ENCODE data around the gene MPZL3.
A peak's percentile ranks its signal among the peaks of the same experiment; 100 is the strongest.

The MPZL3 gene

GRCh38 chr11:118216621-118217481 is 35.3 kb downstream of the MPZL3 start:
- Histone ChIP-seq H3K27me3 (no peaks in the 10 kb centered on the region), H3K4me2 (peak overlapping the region; percentile 32 to 99 (median 80)), H3K4me3 (peak overlapping the region in 4 of 10 experiments; percentile 5 to 33 (median 19); a peak in 5 of 20 replicates), H3K36me3 (peaks cover 0 to 8% (median 0%) of the 10 kb centered on the region in 11 experiments; a peak in 4 of 22 replicates), H4K20me1 (no peaks in the 10 kb centered on the region), H3K9me3 (replicated peaks in 1 of 11) (no peaks in the 10 kb centered on the region), H3K27ac (peak overlapping the region in 8 of 11 experiments; percentile 27 to 90 (median 85); a peak in 15 of 22 replicates), H3K9ac (peak overlapping the region in 4 of 11 experiments; percentile 49 to 77 (median 60); a peak in 6 of 22 replicates), H3K4me1 (peaks cover 47 to 97% (median 63%) of the 10 kb centered on the region in 10 experiments)
- no peak for TF ChIP-seq Cebpa-rat (IDR thresholded peaks at IDR 0.05)

DNA sequence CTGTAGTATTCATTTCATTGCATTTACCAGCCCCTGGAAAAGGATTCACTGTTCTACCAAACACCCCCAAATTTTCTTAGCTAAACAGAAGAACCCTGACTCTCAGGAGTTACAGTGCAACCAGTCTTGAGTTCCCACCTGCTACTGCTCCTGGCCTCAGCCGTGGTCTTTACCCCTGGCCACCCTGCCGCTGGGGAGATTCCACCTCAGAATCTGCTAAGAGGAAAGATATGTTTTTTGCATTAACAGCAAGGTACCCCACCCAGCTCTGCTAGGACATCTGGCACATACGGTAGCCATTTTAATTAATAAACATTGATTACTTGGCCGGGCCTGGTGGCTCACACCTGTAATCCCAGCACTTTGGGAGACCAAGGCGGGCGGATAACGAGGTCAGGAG is 36.4 kb downstream of the MPZL3 start:
- Histone ChIP-seq H3K9me3 (replicated peaks in 1 of 11) (no peaks in the 10 kb centered on the region), H4K20me1 (no peaks in the 10 kb centered on the region), H3K36me3 (peaks cover 0 to 19% (median 0%) of the 10 kb centered on the region in 11 experiments; a peak in 4 of 22 replicates), H3K4me2 (peak overlapping the region; percentile 70 to 99 (median 82)), H3K27me3 (no peaks in the 10 kb centered on the region), H3K4me1 (peaks cover 47 to 97% (median 74%) of the 10 kb centered on the region in 10 experiments), H3K4me3 (peak overlapping the region in 4 of 10 experiments; percentile 10 to 37 (median 29); a peak in 4 of 20 replicates), H3K27ac (peak overlapping the region in 10 of 11 experiments; percentile 68 to 90 (median 84); a peak in 19 of 22 replicates), H3K9ac (peak overlapping the region in 7 of 11 experiments; percentile 57 to 77 (median 70); a peak in 11 of 22 replicates)
- no peak for TF ChIP-seq Cebpa-rat (IDR thresholded peaks at IDR 0.05)

DNA sequence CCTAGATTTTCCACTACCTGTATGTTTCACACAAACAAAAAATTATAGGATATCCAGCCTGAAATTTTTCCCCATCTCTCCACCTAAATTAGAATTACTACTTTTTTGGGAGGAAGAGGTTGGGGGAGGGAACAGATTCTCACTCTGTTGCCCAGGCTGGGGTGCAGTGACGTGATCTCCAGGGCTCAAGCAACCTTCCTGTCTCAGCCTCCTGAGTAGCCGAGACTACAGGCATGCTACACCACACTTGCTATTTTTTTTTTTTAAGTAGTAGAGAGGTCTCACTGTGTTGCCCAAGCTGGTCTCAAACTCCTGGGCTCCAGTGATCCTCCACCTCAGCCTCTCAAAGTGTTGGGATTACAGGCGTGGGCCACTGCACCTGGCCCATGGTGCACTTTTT is 36.9 kb downstream of the MPZL3 start:
- Histone ChIP-seq H3K27me3 (no peaks in the 10 kb centered on the region), H4K20me1 (no peaks in the 10 kb centered on the region), H3K27ac (peak overlapping the region in 10 of 11 experiments; percentile 68 to 90 (median 84); a peak in 21 of 22 replicates), H3K9ac (peak overlapping the region in 9 of 11 experiments; percentile 45 to 77 (median 67); a peak in 15 of 22 replicates), H3K9me3 (replicated peaks in 1 of 11) (no peaks in the 10 kb centered on the region), H3K36me3 (peaks cover 0 to 24% (median 0%) of the 10 kb centered on the region in 11 experiments; a peak in 4 of 22 replicates), H3K4me2 (peak overlapping the region; percentile 70 to 99 (median 82)), H3K4me3 (peak overlapping the region in 5 of 10 experiments; percentile 10 to 37 (median 26); a peak in 6 of 20 replicates), H3K4me1 (peaks cover 47 to 98% (median 77%) of the 10 kb centered on the region in 10 experiments)
- no peak for TF ChIP-seq Cebpa-rat (IDR thresholded peaks at IDR 0.05)

DNA sequence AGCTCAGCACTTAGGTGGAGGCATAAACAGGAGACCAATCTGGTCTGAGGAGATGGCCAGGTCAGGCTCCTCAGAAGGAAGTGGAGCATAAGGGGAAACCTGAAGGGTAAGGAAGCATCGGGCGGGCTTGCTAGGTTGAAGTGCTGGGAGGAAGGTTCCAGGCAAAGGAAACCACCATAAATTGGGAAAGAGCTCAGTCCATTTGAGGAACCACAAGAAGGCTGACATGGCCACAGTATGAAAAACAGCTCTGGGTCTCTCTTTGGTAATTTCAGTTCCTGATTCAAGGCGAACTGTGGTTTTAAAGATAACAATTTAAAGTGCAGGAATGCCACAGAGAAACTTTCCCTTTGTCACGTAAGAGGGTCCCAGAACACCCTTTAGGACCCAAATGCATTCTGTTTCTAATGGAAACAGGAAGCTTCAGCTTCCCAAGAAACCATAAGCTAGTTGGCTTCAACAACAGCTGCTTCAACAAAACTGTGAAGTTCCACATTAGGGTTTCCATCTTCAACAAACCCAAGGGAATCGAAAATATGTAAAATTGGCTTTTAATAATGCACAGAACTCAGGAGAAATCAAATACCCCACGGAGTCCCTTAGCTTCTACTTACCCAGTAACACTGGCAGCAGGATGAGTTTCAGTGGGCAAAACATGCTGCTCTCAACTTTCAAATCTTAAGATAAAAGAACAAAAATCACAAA is 37.8 kb downstream of the MPZL3 start:
- H3K27me3 ChIP-seq, result no peaks in the 10 kb centered on the region
- H3K4me3 ChIP-seq, result peak overlapping the region in 6 of 10 experiments; percentile 5 to 37 (median 21); a peak in 10 of 20 replicates
- TF ChIP-seq Cebpa-rat (IDR thresholded peaks at IDR 0.05), result peak in 9 of 11 experiments; percentile 52 to 78 (median 67); a peak in 13 of 22 replicates
- H3K4me1 ChIP-seq, result peaks cover 47 to 98% (median 77%) of the 10 kb centered on the region in 10 experiments
- H3K9ac ChIP-seq, result peak overlapping the region; percentile 4 to 77 (median 67); a peak in 19 of 22 replicates
- H3K27ac ChIP-seq, result peak overlapping the region; percentile 45 to 90 (median 84)
- H3K9me3 ChIP-seq (replicated peaks in 1 of 11), result no peaks in the 10 kb centered on the region
- peak overlapping the region; percentile 70 to 99 (median 82) for H3K4me2 ChIP-seq
- no peaks in the 10 kb centered on the region for H4K20me1 ChIP-seq
- H3K36me3 ChIP-seq, result peaks cover 0 to 33% (median 0%) of the 10 kb centered on the region in 11 experiments; a peak in 4 of 22 replicates

- H3K4me1 ChIP-seq, result peaks cover 47 to 98% (median 77%) of the 10 kb centered on the region in 10 experiments
- peak overlapping the region; percentile 70 to 99 (median 82) for H3K4me2 ChIP-seq
- H3K4me3 ChIP-seq, result peak overlapping the region in 3 of 10 experiments; percentile 2 to 32 (median 19); a peak in 4 of 20 replicates
- H3K9me3 ChIP-seq (replicated peaks in 1 of 11), result no peaks in the 10 kb centered on the region
- H3K36me3 ChIP-seq, result peaks cover 0 to 38% (median 0%) of the 10 kb centered on the region in 11 experiments; a peak in 4 of 22 replicates
- H3K9ac ChIP-seq, result peak overlapping the region in 10 of 11 experiments; percentile 3 to 77 (median 68); a peak in 17 of 22 replicates
- TF ChIP-seq Cebpa-rat (IDR thresholded peaks at IDR 0.05), result no peak
- H4K20me1 ChIP-seq, result no peaks in the 10 kb centered on the region
- peak overlapping the region; percentile 45 to 90 (median 84) for H3K27ac ChIP-seq
- no peaks in the 10 kb centered on the region for H3K27me3 ChIP-seq
Observed at GRCh38 chr11:118213781-118214180, 38.4 kb downstream of the MPZL3 start.

DNA sequence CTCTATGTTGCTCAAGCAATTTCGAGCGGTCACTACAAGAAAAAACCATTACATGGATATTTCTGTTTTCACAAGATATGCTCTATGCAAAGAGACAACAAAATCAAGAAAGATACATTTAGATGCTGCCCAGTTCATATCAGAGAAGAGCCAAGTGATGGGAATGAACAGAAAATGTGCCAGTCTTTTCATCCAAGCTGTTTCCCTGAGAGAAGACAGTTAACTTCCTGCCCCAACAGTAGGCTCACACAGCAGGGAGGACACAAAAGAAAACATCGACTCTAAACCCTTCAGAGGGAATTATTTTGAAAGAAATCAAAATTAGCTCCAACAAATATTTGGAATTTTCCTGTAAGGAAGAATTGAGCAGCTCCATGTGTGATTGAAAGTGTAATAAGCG is 39.0 kb downstream of the MPZL3 start:
- Histone ChIP-seq H3K9ac (peak overlapping the region in 8 of 11 experiments; percentile 3 to 77 (median 72); a peak in 13 of 22 replicates), H3K4me3 (peak overlapping the region in 1 of 10 experiments; percentile 7; a peak in 1 of 20 replicates), H3K27me3 (no peaks in the 10 kb centered on the region), H3K9me3 (replicated peaks in 1 of 11) (no peaks in the 10 kb centered on the region), H3K36me3 (peaks cover 0 to 39% (median 0%) of the 10 kb centered on the region in 11 experiments; a peak in 4 of 22 replicates), H3K4me1 (peaks cover 47 to 98% (median 77%) of the 10 kb centered on the region in 10 experiments), H3K27ac (peak overlapping the region in 10 of 11 experiments; percentile 68 to 90 (median 84); a peak in 19 of 22 replicates), H4K20me1 (no peaks in the 10 kb centered on the region), H3K4me2 (peak overlapping the region; percentile 70 to 99 (median 82); a peak in 21 of 22 replicates)
- no peak for TF ChIP-seq Cebpa-rat (IDR thresholded peaks at IDR 0.05)

GRCh38 chr11:118212781-118213191 is 39.4 kb downstream of the MPZL3 start:
- H3K27ac ChIP-seq, result peak overlapping the region in 10 of 11 experiments; percentile 68 to 90 (median 84); a peak in 18 of 22 replicates
- peaks cover 0 to 42% (median 0%) of the 10 kb centered on the region in 11 experiments; a peak in 4 of 22 replicates for H3K36me3 ChIP-seq
- H3K27me3 ChIP-seq, result no peaks in the 10 kb centered on the region
- peak overlapping the region in 2 of 10 experiments; percentile 4 to 34; a peak in 2 of 20 replicates for H3K4me3 ChIP-seq
- H3K9me3 ChIP-seq (replicated peaks in 1 of 11), result no peaks in the 10 kb centered on the region
- peak overlapping the region in 7 of 11 experiments; percentile 49 to 77 (median 75); a peak in 13 of 22 replicates for H3K9ac ChIP-seq
- peak overlapping the region; percentile 70 to 99 (median 82); a peak in 21 of 22 replicates for H3K4me2 ChIP-seq
- H4K20me1 ChIP-seq, result no peaks in the 10 kb centered on the region
- peaks cover 47 to 98% (median 76%) of the 10 kb centered on the region in 10 experiments for H3K4me1 ChIP-seq
- TF ChIP-seq Cebpa-rat (IDR thresholded peaks at IDR 0.05), result no peak

All from BLaER1 treated with 17β-estradiol and CSF1 and Interleukin-3, amounts not matched to agents 10 nM and 100 nM (cell line).